Measurements from ENCODE around the gene PCDHA1. TPM values are rescaled to one million over a fixed set of nuclear protein-coding genes. Genes with fewer than 3 reads are reported as not detected.

Gene PCDHA1
- total and polyA plus RNA-seq, 8 donors, result 0.06 to 0.14 (median 0.11) TPM; not detected in 4

DNA sequence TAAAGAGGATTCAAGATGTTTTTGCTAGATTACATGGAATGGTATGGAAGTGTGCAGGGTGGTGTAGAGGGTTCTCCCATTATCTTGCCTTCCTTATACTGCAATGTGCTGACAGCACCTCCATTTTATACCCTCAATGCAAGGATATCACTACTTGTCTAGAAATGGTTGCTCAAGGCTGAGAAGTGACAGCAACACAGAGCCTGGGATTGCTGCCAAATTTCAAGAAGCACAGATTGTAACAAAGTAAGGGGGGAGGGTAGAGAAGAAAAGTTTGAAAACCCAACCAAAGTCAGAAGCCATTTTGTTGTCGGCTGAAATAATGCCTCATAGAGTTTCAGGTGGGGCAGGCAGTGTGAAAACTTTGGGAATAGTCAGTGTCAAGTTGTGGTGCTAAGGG is 210.1 kb downstream of the PCDHA1 start:
- Histone ChIP-seq H3K36me3 (no peaks in the 10 kb centered on the region), H3K9me3 (no peaks in the 10 kb centered on the region), H3K27me3 (peaks cover 0 to 6% of the 10 kb centered on the region in 2 donors), H3K27ac (no peak overlapping the region), H3K4me3 (no peak overlapping the region), H3K4me1 (no peaks in the 10 kb centered on the region)
- ATAC-seq (peak; percentile 67), DNase-seq (peak in 1 of 4 donors; percentile 47)
- no peak for TF ChIP-seq CTCF (IDR thresholded peaks at IDR 0.05)
- intact Hi-C loops (cut with DNase I), result no loop called here

- ATAC-seq (no peak), DNase-seq (no peak)
- H3K36me3 ChIP-seq, result no peaks in the 10 kb centered on the region
- no peak overlapping the region for H3K4me3 ChIP-seq
- no peak for TF ChIP-seq CTCF (IDR thresholded peaks at IDR 0.05)
- peaks cover 0 to 28% of the 10 kb centered on the region in 2 donors for H3K27me3 ChIP-seq
- H3K4me1 ChIP-seq, result peaks cover 0 to 9% of the 10 kb centered on the region in 2 donors
- intact Hi-C loops (cut with DNase I), result no loop called here
- no peak overlapping the region for H3K27ac ChIP-seq
- H3K9me3 ChIP-seq, result no peaks in the 10 kb centered on the region
Observed at GRCh38 chr5:140998921-140999410, 213.0 kb downstream of the PCDHA1 start.

DNA sequence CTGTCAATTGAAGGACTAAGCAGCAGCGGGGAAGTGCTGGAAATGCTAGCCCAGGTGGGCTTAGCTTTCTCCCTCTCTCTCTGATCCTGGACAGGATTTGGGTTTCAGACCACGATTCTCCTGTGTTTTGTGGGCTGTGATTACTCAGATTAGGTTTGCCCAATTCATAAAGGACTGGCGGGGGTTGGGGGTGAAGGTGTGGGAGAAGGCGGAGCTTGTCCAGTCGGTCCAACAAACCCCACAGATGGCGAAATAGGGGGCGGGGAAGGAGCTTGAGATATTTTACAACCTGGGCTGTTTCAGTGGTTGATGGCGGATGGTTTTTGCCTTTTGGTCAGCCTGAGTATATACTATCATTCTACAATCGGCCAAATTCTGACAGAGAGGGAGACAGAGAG is 215.5 kb downstream of the PCDHA1 start:
- Histone ChIP-seq H3K27ac (peak overlapping the region; percentile 63 to 69), H3K36me3 (no peaks in the 10 kb centered on the region), H3K9me3 (no peaks in the 10 kb centered on the region), H3K4me1 (peaks cover 0 to 9% of the 10 kb centered on the region in 2 donors), H3K4me3 (peak overlapping the region; percentile 30 to 32), H3K27me3 (peaks cover 0 to 28% of the 10 kb centered on the region in 2 donors)
- ATAC-seq (peak; percentile 71), DNase-seq (peak in 1 of 4 donors; percentile 68)
- TF ChIP-seq CTCF (IDR thresholded peaks at IDR 0.05), result no peak
- intact Hi-C loops (cut with DNase I), result no loop called here

GRCh38 chr5:141001844-141002604 is 216.1 kb downstream of the PCDHA1 start:
- peak overlapping the region; percentile 30 to 32 for H3K4me3 ChIP-seq
- no peak for TF ChIP-seq CTCF (IDR thresholded peaks at IDR 0.05)
- no peaks in the 10 kb centered on the region for H3K36me3 ChIP-seq
- peak in 3 of 4 donors; percentile 29 to 71 (median 32) for DNase-seq
- intact Hi-C loops (cut with DNase I), result no loop called here
- no peaks in the 10 kb centered on the region for H3K9me3 ChIP-seq
- H3K27ac ChIP-seq, result peak overlapping the region; percentile 63 to 69
- H3K27me3 ChIP-seq, result peaks cover 0 to 28% of the 10 kb centered on the region in 2 donors
- H3K4me1 ChIP-seq, result peaks cover 0 to 9% of the 10 kb centered on the region in 2 donors
- peak; percentile 54 for ATAC-seq

DNA sequence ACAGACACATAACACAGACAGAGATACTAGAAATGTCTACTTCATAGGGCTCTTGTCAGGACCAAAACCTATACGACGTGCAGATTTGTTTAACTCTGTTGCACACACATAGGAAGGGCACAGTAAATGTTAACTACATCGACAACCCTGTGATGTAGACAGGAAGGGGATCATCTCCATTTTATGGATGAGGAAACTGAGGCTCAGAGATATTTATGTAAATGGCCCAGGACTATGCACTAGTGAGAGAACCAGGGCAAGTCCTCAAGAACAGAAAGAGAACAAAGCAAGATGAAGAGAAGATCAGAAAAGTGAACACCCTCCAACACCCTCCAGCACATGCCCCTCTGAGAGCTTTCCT is 216.6 kb downstream of the PCDHA1 start:
- H3K27ac ChIP-seq, result peak overlapping the region in 1 of 2 donors; percentile 63
- no peaks in the 10 kb centered on the region for H3K36me3 ChIP-seq
- no peak for TF ChIP-seq CTCF (IDR thresholded peaks at IDR 0.05)
- intact Hi-C loops (cut with DNase I), result no loop called here
- H3K9me3 ChIP-seq, result no peaks in the 10 kb centered on the region
- DNase-seq (no peak), ATAC-seq (no peak)
- peaks cover 0 to 9% of the 10 kb centered on the region in 2 donors for H3K4me1 ChIP-seq
- peaks cover 0 to 28% of the 10 kb centered on the region in 2 donors for H3K27me3 ChIP-seq
- no peak overlapping the region for H3K4me3 ChIP-seq

Data from left lung (tissue), 10 donors.